Right lobe of liver (tissue), 6 donors: ENCODE measurements around the gene MAK. TPM values are rescaled to one million over a fixed set of nuclear protein-coding genes. Genes with fewer than 3 reads are reported as not detected.
"Not testable (repeated sequence)": the region's sequence is repeated elsewhere in the genome, so short reads cannot be mapped to it uniquely, and the experiment has no call there.

Experiments
- ATAC-seq, 4 donors: fragments of 200-7000 bp; cut with Tn5 transposase; one replicate each; pipeline ENCODE4 v1.9.1; 2020; ENCODE audit warnings: mild to moderate bottlenecking in 4 of 4, moderate library complexity in 4 of 4
- DNase-seq, 3 donors: peaks; one replicate each; pipeline ENCODE4 v3.0.0-alpha.2; 2020
- H3K27ac ChIP-seq, 3 donors: fragments of 200-600 bp; one replicate each; pipeline ENCODE4 v1.8.0; 2022
- H3K27me3 ChIP-seq, 2 donors: fragments of 200-600 bp; one replicate each; pipeline ENCODE4 v1.8.0; 2022
- H3K36me3 ChIP-seq, 4 donors: fragments of 200-600 bp; sonication (generic) in 1 of 4; one replicate each; pipeline versions ENCODE4 v1.5.1 to v1.8.0; 2017 to 2022; ENCODE audit warnings: control low read depth in 1 of 4
- H3K4me1 ChIP-seq, 4 donors: fragments of 200-600 bp; sonication (generic) in 1 of 4; one replicate each; pipeline versions ENCODE4 v1.5.1 to v1.8.0; 2017 to 2022; ENCODE audit warnings: control low read depth in 1 of 4
- H3K4me3 ChIP-seq, 3 donors: fragments of 200-600 bp; one replicate each; pipeline ENCODE4 v1.8.0; 2022
- H3K9me3 ChIP-seq, 4 donors: fragments of 200-600 bp; sonication (generic) in 1 of 4; one replicate each; pipeline versions ENCODE4 v1.5.1 to v1.8.0; 2017 to 2022; ENCODE audit warnings: control low read depth in 1 of 4
- POLR2A ChIP-seq: fragments of 450-650 bp; IDR thresholded peaks from one replicate; pipeline ENCODE4 v1.6.1; 2017; ENCODE audit warnings: antibody characterized with exemption, mild to moderate bottlenecking
- WGBS: methylation state at CpG from one replicate; pipeline ENCODE4 v1.1.6; 2018; ENCODE audit warnings: low coverage, low lambda C conversion rate; ENCODE audit not compliant: insufficient coverage; ENCODE audit errors: missing lambda C conversion rate; 5-methylcytosine and 5-hydroxymethylcytosine counted together
- intact Hi-C, 2 donors: fragments of 100-400 bp; cut with DNase I; formaldehyde crosslinking; loops; one replicate each; pipeline versions ENCODE4 v1.11.2 to v1.14.1; 2022
- total RNA-seq, 6 experiments: library from RNA; depleted of rRNA in 2 of 6; stranded (reverse); fragments of >200 nt in 2 of 6; fragmentation: NEBNext Ultra II Directional in 3 of 6; extraction: Animal tissue kit (Norgen Biotek cat#: 25700) in 3 of 6; gene quantifications; one replicate each; pipeline versions ENCODE4 v1.1.0 to v1.2.4, GENCODE V29; 2016 to 2023
- TF ChIP-seq, protein P1 (sequence below), 4 donors: fragments of 200-600 bp in 3 of 4; fragments of 450-650 bp in 1 of 4; IDR thresholded peaks; one replicate each; pipeline versions ENCODE4 v1.5.1 to v1.8.0; 2016 to 2022; ENCODE audit warnings: antibody characterized with exemption in 4 of 4, mild to moderate bottlenecking in 2 of 4
- donor health status: DM: no; HTN: yes; CAD: no.
- donor health status: DM: no; HTN: no; CAD: no.
- donor health status: DM: no; HTN: no; CAD: no.
- donor health status: DM: no; HTN: yes; CAD: no.
- donor health status: DM: no; HTN: yes; CAD: no.

Gene MAK
- total RNA-seq, 6 experiments from 2014 or later = 0.12 to 0.18 (median 0.15) TPM; not detected in 3

GRCh38 chr6:10743515-10743914, 94.8 kb downstream of the MAK start:
- no peaks in the 10 kb centered on the region for H3K27me3 ChIP-seq
- no peak overlapping the region for H3K4me3 ChIP-seq
- no peak for DNase-seq
- WGBS = 83% methylated on average over 3 of the region's 6 CpGs
- H3K27ac ChIP-seq = no peak overlapping the region
- no peaks in the 10 kb centered on the region for H3K36me3 ChIP-seq
- intact Hi-C loops = no loop called here
- ATAC-seq = no peak
- H3K9me3 ChIP-seq = no peaks in the 10 kb centered on the region
- H3K4me1 ChIP-seq = peaks cover 0 to 2% (median 0%) of the 10 kb centered on the region in 4 donors
- no peak for TF ChIP-seq POLR2A
- TF ChIP-seq, protein P1, sequence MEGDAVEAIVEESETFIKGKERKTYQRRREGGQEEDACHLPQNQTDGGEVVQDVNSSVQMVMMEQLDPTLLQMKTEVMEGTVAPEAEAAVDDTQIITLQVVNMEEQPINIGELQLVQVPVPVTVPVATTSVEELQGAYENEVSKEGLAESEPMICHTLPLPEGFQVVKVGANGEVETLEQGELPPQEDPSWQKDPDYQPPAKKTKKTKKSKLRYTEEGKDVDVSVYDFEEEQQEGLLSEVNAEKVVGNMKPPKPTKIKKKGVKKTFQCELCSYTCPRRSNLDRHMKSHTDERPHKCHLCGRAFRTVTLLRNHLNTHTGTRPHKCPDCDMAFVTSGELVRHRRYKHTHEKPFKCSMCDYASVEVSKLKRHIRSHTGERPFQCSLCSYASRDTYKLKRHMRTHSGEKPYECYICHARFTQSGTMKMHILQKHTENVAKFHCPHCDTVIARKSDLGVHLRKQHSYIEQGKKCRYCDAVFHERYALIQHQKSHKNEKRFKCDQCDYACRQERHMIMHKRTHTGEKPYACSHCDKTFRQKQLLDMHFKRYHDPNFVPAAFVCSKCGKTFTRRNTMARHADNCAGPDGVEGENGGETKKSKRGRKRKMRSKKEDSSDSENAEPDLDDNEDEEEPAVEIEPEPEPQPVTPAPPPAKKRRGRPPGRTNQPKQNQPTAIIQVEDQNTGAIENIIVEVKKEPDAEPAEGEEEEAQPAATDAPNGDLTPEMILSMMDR (IDR thresholded peaks at IDR 0.05) = no peak

- Histone ChIP-seq H3K36me3 (no peaks in the 10 kb centered on the region), H3K4me3 (no peak overlapping the region), H3K9me3 (no peaks in the 10 kb centered on the region), H3K27me3 (no peaks in the 10 kb centered on the region), H3K27ac (no peak overlapping the region), H3K4me1 (no peaks in the 10 kb centered on the region)
- 64% methylated on average over 7 of the region's 12 CpGs for WGBS
- TF ChIP-seq, protein P1 (IDR thresholded peaks at IDR 0.05) = no peak
- no peak for TF ChIP-seq POLR2A
- DNase-seq (no peak), ATAC-seq (no peak)
- intact Hi-C loops = no loop called here
Observed at GRCh38 chr6:10742251-10742650, 96.1 kb downstream of the MAK start.

DNA sequence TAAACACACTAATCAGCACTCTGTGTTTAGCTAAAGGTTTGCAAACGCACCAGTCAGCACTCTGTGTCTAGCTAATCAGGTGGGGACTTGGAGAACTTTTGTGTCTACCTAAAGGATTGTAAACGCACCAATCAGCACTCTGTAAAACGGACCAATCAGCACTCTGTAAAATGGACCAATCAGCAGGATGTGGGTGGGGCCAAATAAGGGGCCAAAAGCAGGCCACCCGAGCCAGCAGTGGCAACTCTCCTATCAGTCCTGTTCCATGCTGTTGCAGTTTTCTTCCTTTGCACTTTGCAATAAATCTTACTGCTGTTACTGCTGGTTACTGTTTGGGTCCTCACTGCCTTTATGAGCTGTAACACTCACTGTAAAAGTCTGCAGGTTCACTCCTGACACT, 96.7 kb downstream of the MAK start:
- ATAC-seq, H3K4me3 ChIP-seq, H3K27me3 ChIP-seq, DNase-seq, H3K9me3 ChIP-seq, intact Hi-C loops, H3K4me1 ChIP-seq, H3K36me3 ChIP-seq, H3K27ac ChIP-seq: not testable (repeated sequence)
- WGBS = 84% methylated on average over 4 of the region's 4 CpGs

GRCh38 chr6:10740061-10740460, 98.3 kb downstream of the MAK start:
- Histone ChIP-seq H3K4me3 (no peak overlapping the region), H3K36me3 (no peaks in the 10 kb centered on the region), H3K9me3 (no peaks in the 10 kb centered on the region), H3K27ac (no peak overlapping the region), H3K4me1 (no peaks in the 10 kb centered on the region), H3K27me3 (no peaks in the 10 kb centered on the region)
- ATAC-seq (no peak), DNase-seq (no peak)
- TF ChIP-seq, protein P1 (IDR thresholded peaks at IDR 0.05) = no peak
- no peak for TF ChIP-seq POLR2A
- intact Hi-C loops = no loop called here

- Histone ChIP-seq H3K9me3 (no peaks in the 10 kb centered on the region), H3K27me3 (no peaks in the 10 kb centered on the region), H3K27ac (no peak overlapping the region), H3K4me3 (no peak overlapping the region), H3K4me1 (no peaks in the 10 kb centered on the region), H3K36me3 (peaks cover 0 to 4% (median 0%) of the 10 kb centered on the region in 4 donors)
- ATAC-seq (no peak), DNase-seq (no peak)
- intact Hi-C loops = no loop called here
- WGBS = 90% methylated on average over 2 of the region's 2 CpGs
- TF ChIP-seq, protein P1 (IDR thresholded peaks at IDR 0.05) = no peak
- no peak for TF ChIP-seq POLR2A
Observed at GRCh38 chr6:10736731-10737130, 101.6 kb downstream of the MAK start.
